8988T (cell line): Measurements from ENCODE around the gene PLEKHG4.

Experiments
- DNase-seq: peaks from one replicate; pipeline ENCODE4 v3.0.0; 2011

PLEKHG4 gene

DNA sequence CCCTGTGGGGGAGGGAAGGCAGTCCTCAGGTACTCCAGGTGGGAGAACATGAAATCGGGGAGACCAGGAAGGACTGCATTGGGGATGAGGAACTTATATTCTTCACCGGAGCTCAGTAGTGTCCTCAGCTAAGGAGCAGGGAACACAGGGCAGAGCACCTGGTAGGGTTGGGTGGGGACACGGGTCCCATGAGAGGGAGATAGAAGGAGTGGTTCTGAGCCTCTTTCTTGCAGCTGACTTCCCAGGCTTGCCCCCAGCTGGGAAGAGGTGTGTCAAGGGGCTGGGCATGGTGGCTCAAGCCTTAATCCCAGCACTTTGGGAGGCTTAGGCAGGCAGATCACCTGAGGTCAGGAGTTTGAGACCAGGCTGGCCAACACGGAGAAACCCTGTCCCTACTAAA, 34.1 kb upstream of the PLEKHG4 start:
- no peak for DNase-seq

DNA sequence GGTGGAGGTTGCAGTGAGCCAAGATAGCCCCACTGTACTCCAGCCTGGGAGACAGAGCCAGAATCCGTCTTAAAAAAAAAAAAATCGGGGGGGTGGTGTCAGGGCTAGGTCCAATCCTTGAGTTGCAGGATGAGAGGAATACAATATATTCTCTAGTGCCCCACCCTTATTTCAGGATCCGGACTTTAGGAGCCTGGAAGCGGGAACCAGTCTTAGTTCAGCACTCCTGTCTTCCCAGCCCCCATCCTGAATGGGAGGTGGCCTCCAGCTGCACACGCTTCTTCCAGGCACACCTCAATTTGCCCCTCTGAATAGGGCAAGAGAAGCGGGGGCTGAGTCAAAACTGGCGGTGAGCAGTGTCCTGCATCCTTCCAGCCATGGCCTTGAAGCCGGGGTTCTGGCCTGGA, 33.7 kb upstream of the PLEKHG4 start:
- no peak for DNase-seq

DNA sequence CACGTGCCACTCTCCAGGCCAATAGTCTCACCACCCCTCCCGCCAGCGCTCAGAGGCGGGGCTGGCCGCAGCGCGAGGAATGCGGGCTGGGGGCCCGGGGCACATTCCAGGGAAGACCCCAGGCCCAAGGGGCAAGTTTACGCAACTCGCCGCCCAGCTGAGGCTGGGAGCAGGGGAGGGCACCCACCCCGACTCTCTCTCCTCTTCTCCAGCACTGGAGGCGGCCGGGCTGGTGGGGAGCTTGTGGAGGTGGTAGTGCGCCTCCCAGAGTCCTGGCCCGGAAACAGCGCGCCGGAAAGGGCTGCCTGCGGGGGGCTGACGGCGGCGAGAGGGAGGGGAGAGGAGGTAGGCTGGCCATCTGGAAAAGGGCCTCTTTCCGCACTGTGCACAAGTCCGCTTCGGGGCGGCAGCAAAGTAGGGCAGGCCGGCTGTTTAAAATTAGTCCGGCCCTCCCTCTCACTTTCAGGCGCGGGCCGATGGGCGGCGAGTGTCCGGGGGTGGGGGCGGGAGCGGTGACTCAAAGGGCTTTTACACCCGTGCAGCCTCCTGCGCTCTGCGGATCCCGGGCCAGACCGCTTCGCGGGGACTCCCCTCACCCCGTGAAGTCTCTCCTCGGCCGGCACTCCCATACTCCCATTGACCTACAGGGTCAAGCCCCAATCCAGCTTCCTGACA, 33.1 kb upstream of the PLEKHG4 start:
- DNase-seq: peak; percentile 76

DNA sequence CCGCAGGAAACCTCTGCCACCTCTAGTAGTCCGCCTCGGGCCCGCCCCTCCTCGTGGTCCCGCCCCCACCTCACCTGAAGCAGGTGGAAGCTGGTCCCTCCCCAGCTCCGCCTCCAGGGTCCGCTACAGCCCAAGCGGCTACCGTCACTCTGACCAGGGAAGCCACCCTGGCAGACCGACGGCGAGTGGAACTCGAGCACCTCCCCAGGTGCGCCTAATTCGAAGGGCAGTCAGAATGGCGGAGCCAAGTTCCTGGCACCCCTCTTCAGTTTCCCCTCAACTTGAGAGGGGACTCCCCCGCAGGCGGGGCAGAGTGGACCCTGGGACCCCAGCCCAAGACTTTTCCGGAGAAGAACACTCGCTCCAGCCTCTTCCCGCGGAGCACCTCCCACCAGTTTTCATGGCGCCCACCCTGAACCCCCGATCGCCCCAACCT, 32.6 kb upstream of the PLEKHG4 start:
- DNase-seq: no peak

DNA sequence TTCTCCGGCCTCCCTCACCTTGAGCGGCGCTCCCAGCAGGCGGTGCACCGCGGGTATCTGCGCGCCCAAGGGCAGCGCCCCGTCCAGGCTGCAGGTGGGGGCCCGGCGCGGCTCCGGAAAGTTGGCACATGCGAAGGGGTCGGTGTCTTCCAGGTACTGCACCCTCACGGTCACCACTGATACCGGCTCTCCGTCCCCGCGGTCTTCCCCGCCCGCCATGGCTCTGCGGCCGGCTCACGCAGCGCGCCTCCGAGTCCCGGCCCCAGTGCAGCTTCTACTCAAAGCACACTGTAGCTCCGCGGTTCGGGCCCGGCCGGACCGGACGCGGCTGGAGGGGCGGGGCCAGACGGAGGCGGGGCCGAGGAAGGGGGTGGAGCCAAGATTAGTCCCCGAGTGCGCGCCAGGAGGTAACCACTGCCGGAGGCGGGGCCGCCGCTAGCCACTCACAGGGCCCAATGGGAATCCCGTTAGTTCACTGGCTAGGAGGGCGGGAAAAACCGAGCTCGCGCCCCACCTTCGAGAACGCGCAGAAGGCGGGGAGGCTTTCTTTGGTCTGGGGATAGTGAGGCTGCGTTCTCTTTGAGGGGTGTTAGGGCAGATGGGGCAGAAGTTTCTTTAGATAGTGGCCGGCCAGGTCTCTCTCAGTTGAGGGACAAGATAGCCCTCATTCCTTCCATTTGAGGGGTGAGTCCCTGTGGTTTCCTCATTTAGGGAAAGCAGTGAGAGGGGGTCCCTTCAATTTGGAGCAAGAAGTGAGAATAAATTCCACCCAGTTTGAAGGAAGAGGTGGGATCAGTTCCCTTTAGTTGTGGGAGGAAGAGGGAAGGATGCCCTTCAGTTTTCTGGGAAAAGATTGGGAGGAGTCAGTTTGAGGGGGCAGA, 31.9 kb upstream of the PLEKHG4 start, which contains the start of gene FHOD1:
FHOD1 (minus strand) TSS at position 290 of the 881 bp plus-strand sequence; CDS start at position 219, 71 bp downstream.
- DNase-seq: peak; percentile 94

DNA sequence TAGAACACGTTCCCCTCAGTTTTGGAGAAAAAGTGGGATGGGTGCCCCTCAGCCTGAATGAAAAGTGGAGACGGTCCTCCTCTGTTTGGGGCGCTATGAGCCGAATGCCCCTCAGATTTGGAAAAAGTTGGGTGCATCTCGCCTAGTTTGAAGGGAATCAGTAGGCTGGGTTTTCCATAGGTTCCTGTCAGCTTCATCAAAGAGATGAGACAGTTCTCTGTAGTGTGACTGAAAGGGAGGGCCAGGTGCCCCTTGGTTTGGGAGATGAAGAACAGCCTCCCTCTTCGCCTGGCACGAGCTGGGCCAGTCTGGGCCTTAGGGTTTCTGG, 31.3 kb upstream of the PLEKHG4 start:
- DNase-seq: no peak

DNA sequence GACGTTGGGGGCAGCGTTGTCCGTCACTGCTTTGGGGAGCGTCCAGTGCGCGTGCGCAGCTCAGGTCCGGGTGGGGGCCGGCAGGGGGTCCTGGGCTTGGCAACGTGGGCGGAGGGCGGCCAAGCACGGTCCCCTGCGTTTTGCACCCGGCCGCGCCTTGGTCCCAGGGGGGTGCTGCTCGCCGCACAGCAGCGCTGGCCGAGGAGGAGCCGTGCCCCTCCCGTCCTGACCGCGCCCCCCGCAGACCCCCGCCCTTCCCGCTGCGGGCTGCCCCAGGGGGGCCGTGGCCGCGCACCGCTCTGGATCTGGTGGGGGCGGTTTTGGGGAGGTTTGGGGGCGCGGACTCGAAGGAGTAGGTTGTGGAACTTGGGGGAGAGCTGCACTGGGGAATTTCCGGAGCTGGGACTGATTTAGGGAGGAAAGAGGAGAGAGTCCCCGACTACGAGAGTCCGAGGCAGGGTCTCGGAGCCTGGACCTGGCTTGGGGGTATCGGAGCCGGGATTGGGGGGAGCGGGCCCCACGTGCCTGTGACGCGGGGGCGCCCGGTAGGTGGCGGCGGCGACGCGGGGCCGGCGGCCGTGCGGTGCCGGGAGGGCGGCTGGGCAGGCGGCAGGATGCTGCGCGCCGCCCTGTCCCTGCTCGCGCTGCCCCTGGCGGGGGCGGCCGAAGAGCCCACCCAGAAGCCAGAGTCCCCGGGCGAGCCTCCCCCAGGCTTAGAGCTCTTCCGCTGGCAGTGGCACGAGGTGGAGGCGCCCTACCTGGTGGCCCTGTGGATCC, 30.7 kb upstream of the PLEKHG4 start, which contains the start of gene SLC9A5:
SLC9A5 (plus strand) TSS at position 579 of the 777 bp plus-strand sequence; CDS start at position 615, 36 bp downstream.
- peak; percentile 68 for DNase-seq

DNA sequence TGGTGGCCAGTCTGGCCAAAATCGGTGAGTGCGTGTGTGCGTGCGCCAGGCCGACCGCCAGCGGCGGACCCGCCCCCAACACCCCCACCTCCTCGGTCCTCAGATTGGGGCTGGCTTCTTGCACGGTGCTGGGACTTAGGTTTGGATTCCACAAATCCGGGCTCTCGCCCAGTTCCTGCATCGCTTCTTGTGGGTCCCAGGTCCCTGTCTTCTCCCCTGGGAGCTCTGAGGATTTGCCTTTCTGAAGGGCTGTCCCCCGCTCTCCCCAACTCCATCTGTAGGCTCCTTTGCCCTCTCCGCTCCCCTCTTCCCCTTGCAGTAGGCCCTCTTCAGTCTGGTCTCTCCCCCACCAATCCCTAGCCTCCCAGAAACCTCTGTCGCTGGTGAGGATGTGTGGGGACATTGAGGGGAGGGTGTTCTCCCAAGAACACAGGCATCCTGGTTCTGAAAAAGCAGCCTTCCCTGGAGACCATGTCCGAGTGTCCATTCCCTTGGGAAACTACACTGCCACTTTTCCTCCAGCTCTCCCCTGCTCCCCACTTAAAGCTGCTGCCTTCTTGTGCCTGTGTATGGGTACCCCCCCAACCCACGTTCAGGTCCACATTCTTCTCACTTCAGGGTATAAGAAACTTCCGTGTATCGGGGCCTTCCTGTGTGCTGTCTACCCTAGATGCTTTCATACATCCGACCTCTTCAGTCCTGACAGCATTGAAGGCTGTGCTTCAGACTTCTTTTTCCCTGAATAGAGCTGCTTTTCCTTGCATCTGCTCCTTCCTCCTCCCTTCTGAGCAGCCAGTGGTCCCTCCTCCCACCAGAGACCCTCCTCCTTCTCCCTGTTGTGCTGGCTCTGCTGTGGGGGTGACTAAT, 29.9 kb upstream of the PLEKHG4 start:
- DNase-seq: no peak

DNA sequence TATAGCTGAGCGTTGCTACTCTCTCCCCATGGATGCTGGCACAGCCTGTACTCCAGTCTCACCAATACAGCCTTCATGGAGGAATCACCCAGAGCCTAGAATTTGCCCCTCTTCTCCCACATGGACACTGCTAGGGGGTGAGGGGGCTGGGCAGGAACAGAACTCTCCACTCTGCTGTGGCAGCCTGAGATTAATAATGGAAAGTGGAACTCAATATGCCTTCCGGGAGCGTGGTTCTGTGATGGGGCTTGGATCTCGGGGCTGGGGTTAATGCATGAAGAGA, 29.3 kb upstream of the PLEKHG4 start:
- DNase-seq: no peak

DNA sequence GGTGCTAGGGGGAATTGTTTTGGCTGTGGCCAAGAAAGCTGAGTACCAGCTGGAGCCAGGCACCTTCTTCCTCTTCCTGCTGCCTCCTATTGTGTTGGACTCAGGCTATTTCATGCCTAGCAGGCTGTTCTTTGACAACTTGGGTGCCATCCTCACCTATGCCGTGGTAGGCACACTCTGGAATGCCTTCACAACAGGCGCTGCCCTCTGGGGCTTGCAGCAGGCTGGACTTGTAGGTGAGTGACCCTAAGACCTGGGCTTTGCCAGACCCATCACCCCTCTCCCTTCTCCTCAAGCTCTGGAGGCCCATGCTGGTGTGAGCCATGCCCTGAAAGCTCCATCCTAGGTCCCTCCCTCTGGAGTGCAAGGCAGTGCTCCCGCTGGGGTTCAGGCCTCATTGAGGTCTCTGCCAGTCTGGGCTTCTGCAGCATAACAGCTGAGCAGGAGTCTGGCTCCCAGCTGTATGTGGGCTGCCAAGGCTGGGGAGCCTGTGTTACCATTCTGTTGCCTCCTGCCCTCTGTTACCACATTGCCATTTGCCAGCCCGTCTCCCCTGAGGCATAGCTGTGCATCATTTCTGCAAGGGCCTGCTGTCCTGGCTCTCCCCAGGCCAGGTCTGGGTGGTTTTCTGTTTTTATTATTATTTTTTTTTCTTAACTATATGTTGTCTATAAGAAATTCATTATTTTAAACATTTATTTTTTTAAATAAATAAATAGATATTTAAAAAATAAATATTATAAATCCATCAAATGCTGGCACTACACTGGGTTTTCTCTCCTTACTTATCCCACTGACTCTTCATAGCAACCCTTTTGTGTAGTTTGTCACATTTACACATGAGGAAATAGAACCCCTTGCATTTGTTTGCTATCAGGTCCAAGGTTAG, 26.5 kb upstream of the PLEKHG4 start:
- DNase-seq: no peak

DNA sequence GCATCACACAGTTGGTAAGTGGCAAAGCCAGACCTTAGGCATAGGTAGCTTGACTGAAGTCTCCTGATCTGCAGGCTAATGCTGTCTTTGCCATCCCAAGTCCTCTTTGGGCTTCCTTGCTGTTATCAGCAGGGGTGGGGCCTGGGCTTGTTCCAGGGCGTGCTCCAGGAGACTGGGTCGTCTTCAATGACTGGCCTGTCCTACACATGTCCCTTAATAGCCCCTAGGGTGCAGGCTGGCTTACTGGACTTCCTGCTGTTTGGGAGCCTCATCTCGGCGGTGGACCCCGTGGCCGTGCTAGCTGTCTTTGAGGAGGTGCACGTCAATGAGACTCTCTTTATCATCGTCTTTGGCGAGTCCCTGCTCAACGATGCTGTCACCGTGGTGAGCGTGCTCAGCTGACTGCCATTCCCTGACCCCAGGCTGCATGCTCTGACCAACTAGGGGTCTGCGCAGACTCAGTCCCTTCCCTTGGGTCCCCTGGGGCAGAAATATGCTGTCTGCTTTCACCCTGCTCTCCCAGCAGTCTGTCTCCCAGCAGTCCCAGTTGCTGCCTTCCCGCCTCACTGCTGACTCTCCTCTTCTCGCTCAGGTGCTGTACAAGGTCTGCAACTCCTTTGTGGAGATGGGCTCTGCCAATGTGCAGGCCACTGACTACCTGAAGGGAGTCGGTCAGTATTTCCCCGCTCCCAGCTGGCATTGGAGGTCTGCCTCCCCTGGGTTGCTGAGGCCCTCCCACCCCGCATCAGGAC, 24.4 kb upstream of the PLEKHG4 start:
- DNase-seq: no peak

DNA sequence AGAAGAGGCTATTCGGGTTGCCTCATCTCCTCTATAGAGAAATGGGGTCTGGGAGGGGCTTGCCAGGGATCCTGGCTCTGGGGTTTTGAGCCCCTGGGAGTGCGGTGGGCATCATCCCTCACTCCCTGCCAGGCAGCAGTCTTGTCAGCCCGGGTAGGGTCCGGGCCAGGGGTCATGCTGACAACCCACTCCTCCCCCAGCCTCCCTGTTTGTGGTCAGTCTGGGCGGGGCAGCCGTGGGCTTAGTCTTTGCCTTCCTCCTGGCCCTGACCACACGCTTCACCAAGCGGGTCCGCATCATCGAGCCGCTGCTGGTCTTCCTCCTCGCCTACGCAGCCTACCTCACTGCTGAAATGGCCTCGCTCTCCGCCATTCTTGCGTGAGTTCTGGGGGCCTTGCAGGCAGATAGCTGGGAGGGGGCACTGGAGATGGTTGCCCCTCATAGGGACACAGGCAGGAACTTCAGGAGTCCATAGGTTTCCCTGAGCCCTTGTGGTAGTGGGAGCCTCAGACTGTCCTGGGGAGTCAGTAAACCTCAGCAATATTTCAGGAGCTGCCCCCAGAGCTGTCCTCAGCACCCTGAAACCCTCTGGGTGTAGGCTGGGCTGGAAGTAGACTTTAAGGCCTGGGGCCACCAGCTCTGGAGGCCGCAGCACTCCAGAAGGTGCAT, 23.6 kb upstream of the PLEKHG4 start:
- no peak for DNase-seq

DNA sequence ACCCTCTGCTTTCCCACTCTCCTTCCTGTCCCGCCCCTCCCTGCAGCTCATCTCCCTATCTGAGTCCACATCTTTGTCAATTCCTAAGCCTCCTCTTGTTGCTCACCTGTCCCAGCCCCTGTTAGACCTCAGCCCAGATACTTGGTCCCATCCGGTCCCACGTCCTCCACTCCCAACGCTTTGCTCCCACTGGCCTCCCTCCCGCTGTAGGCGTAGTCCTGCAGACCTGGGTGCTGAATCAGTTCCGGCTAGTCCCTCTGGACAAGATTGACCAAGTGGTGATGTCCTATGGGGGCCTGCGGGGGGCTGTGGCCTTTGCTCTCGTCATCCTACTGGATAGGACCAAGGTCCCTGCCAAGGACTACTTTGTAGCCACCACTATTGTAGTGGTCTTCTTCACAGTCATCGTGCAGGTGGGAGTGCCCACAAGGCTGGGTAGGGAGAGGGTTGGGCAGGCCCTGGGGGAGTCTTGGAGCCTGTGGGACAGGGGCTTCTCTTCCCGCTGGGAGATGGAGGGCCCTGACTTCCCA, 22.6 kb upstream of the PLEKHG4 start:
- DNase-seq: no peak

DNA sequence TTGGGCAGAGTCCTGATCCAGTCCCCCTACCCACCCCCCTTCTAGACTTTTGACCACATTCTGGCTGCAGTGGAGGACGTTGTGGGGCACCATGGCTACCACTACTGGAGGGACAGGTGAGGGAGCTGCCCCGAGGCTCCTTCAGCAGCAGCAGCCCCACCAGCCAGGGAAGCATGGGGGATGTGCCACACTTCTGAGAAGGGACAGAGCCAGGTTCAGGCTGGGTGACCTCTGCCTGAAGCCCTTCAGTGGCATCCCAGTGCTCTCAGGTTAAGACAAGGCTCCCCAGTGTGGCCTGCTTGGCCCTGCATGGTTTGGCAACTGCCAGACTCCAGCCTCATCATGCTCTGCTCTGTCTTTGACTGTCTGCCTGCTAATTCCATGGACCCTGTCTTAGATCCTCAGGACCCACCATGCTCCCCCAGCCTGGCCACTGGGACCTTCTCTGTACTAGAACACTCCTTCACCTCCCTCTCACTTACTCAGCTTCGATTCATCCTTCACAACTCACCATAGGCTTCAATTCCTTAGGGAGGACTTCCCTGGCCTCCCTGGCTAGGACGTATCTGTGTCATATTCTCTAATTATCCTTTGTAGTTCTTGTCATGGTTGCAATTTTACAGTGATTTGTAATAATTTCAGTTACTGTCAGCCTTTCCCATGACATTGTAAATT, 21.7 kb upstream of the PLEKHG4 start:
- DNase-seq: no peak

DNA sequence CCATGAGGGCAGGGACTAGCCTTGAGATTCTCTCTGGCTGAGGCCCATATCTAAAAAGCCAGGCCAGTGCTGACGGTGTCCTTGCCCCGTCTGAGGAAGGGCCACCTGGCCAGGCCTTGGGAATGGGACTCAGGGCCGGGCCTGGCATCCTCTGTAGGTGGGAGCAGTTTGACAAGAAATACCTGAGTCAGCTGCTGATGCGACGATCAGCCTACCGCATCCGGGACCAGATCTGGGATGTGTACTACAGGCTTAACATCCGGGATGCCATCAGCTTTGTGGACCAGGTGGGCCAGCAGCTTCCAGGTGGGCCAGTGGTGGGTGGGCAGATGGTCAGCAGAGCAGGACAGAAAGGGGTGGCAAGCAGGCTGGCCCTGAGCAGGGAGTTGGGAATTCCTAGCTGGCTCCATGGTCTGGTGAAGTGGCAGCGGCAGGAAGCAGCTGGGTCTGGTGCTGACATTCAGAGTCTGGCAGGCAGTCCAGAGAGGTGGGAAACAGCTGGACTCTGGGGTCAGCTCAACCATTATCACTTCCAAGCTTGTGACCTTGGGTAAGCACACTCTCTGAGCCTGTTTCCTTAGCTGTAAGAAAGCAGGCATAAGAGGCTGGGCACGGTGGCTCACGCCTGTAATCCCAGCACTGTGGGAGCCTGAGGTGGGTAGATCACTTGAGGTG, 21.0 kb upstream of the PLEKHG4 start:
- DNase-seq: no peak

DNA sequence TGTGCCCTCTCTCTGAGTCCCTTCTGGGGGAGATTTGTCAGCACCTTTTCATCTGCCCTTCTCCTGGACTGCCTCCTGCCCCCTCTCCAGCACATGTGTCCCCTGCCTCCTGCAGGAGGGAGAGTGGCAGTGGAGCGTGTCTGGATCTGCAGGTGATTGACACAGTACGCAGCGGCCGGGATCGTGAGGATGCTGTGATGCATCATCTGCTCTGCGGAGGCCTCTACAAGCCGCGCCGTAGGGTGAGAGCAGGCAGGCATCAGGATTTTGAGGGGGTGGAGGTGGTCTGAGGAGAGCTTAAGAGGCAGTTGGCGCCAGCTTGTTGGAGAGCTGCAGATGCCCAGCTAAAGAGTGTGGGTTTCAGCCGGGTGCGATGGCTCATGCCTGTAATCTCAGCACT, 19.6 kb upstream of the PLEKHG4 start:
- no peak for DNase-seq

DNA sequence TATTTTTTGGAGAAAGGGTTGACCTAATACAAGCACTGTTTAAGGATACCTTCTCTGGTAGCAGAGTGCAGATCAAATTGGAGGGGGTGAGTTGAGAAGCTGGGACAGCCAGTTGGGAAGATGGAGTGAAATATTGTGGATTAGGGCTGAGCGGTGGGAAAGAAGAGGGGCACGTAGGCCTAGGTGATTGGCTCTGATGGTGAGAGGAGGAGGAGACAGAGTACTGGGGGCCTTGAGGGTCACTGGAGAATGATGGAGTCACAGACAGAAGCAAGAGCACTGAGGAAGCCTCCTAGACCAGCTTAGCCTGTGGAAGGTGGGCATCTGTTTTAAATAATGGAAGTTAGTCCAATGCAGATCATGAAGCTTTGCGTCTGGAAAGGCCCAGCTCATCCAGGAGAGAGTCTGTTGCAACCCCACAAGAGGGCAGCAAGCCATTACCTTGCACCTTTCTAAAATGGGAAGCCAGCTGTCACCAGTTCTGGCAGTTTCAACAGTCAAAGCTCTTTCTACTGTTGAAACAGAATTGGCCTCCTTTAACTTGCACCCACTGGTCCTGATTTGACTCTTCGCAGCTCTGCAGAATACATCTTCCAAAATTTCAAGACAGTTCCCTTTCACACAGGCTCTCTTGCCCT, 18.8 kb upstream of the PLEKHG4 start:
- DNase-seq: no peak

DNA sequence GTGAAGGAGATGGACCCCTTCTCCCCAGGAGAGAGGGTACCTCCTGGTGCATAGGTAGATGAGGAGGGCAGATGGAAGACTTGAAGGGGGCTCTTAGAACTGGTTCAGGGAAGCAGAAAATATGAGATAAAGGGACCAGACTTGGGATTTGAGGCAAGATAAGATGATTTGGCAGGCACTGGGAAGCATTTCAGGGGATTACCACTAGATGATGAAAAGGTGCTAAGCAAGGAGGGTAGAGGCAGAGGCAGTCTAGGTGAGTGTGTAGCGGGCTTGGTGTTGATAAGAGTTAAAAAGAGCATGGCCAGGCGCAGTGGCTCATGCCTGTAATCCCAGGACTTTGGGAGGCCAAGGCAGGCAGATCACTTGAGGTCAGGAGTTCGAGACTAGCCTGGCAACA, 16.1 kb upstream of the PLEKHG4 start:
- DNase-seq: no peak
